T1000 (cell line): Measurements from ENCODE around the gene GJD3.
"Not testable (repeated sequence)": the region's sequence is repeated elsewhere in the genome, so short reads cannot be mapped to it uniquely, and the experiment has no call there.

Experiments
- DNase-seq: peaks from one replicate; lab custom pipeline; 2025; ENCODE audit warnings: mixed read lengths; lab: John Stamatoyannopoulos, UW

The GJD3 gene, protein sequence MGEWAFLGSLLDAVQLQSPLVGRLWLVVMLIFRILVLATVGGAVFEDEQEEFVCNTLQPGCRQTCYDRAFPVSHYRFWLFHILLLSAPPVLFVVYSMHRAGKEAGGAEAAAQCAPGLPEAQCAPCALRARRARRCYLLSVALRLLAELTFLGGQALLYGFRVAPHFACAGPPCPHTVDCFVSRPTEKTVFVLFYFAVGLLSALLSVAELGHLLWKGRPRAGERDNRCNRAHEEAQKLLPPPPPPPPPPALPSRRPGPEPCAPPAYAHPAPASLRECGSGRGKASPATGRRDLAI

DNA sequence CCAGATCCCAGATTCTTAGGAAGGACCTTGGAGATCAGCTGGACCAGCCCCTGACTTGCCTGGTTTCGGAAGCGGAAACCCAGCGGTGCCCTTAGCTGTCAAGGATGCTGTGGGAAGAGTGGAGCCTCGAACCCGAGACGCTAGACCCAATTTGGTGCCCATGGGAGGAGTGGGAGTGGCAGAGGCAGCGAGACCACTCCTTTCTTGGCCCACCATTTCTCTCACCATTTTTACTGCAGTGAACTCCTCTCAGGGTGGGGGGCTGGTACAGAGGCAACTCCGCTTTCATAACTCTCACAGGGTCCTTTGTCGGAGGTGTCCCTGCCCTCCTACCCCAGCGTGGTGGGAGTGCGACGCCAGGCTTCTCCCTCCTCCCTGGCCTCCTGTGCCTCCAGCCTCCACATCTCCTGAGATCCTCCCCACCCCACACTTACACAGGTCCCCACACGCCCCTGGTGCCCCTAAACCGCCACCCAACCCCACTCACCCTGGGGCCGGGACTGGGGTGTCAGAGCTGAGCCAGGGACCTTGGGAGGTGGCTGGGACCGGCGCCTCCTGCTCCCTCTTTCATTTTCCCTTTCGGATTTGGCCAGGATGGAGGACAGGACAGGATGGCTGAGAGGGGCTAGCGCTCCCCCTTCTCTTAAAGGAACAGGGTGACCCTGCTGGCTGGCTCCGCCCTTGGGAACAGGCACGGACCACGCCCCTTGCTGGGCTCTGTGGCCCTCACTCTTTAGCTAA is at the start of gene GJD3:
TSS of gene GJD3 (minus strand) at position 617 of the 741 bp plus-strand sequence. CDS start 922 bp downstream, outside the sequence.
- DNase-seq, result no peak

DNA sequence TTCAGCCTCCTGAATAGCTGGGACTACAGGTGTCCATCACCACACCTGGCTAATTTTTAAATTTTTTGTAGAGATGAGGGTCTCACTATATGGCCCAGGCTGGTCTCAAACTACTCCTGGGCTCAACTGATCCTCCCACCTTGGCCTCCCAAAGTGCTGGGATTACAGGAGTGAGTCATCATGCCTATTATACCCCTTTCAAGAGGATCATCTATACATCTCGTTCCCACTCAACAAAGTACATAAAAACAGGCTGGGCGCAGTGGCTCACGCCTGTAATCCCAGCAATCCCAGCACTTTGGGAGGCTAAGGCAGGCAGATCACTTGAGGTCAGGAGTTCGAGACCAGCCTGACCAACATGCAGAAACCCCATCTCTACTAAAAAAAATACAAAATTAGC is 49.8 kb upstream of the GJD3 start:
- DNase-seq, result not testable (repeated sequence)

DNA sequence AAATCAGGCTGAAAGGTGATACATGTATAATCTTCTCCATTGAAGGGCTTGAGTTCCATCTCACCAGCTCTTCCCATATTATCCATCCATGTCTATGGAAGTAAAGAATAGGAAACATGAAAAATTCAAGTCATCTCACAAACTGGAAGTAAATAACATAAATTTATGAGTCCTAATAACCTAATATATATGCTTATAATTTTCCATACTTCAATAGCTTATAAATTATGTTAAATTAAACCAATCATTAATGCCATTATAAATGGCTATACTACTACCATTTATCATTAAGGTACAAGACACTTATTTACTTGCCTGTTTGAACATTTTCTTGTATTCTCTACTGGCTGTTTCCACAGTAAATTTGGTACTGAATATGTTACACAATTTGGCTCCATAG is 48.3 kb upstream of the GJD3 start:
- no peak for DNase-seq

DNA sequence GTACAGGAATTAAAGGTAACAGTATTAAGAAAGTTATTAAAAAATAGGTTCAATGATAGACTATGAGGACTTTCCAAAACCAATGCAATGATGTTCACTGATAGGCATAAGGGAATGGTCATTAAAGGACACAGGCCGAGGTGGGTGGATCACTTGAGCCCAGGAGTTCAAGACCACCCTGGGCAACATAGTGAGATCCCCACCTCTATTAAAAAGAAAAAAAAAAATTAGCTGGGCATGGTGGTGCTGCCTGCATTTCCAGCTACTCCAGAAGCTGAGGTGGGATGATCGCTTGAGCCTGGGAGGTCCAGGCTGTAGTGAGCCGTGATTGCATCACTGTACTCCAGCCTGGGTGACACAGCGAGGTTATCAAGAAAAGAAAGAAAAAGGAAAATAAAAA is 47.3 kb upstream of the GJD3 start:
- DNase-seq, result no peak

DNA sequence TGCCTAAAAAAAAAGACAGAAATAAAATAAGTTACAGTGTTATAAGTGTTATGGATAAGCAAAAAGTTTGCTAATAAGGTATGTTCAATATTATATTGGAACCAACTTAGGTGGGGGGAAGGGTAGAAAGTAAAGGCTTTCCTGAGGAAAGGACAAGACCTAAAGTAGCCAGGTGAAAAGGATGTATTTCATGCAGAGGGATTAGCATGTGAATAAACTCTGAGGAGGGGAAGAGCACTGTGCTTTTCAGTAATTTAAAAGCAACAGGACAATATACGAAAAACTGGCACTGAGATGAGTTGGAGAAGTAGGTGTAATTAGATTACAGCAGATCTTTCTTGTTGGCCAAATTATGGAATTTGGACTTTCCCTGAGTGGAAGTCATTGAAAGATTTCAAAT is 45.5 kb upstream of the GJD3 start:
- no peak for DNase-seq

DNA sequence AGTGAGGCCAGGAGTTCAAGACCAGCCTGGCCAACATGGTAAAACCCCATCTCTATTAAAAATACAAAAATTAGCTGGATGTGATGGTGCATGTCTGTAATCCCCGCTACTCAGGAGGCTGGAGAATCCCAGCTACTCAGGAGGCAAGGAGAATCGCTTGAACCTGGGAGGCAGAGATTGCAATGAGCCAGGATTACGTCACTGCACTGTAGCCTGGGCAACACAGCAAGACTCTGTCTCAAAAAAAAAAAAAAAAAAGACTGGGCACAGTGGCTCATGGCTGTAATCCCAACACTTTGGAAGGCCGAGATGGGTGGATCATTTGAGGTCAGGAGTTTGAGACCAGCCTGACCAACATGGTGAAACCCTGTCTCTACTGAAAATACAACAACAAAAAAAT is 45.0 kb upstream of the GJD3 start:
- DNase-seq, result not testable (repeated sequence)

DNA sequence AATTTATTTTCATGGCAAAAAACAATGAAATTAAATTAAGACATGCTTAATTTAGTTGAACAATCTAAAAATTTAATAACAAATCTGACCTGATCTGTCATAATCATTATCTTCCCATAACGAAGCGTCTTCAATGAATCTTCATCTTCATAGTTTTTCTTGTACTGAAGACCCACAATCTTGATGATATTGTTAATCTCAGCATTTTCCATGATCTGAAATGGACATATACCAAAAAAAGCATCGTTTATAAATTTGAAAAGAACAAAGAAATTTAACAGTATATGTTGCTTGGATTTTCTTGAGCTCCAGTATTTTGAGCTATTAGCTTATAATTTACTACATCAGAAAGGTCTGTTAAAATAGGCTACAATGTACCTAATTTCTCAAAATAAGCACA is 42.9 kb upstream of the GJD3 start:
- DNase-seq, result no peak

DNA sequence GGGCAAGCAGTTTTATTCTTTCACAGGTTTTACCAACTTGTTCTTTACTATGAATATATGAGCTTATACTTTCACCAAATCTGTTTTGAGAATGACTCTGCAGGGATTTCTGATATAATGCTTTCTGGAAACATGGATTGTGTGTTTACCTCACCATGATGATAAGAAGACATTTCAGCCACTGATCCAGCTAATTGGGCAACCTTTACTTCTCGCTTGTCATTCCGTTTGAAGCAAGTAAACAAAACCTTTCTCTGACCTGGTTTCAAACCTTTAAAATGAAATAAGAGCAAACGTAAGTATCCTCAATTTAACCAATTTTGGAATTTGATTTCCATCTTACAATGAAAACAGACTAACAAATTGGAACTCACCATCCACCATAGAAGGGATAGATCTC is 39.5 kb upstream of the GJD3 start:
- no peak for DNase-seq

DNA sequence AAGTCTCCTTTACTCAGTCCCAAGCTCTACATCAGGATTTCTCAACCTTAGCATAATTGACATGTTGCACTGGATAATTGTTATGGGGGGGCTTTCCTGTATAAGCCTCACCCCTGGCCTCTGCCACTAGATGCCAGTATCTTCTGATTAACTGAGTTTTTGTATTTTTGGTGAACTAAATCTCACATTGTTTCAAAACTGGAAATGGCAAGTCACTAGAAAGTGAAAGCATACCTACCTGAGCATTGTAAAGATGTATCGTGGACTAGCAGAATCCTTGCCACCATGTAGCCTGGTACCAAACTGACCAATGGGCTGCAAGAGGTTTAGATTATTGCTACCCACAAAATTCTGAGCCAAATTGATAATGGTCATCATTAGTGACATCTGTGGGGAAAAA is 38.1 kb upstream of the GJD3 start:
- no peak for DNase-seq

DNA sequence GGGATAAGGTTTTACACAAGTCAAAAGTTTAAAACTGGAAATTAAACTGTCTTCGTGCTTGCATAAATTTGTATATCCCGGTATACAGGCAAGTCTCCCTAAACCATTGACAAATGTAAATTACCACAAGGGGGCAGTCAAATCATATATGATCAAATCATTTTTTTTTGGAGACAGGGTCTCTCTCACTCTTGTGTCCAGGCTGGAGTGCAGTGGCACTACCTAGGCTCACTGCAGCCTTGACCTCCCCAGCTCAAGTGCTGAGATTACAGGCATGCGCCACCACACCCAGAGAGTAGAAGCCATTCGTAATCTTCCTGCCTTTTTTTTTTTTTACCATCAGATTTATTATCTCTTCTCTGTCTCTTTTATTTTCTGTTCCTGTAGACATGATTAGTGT is 34.6 kb upstream of the GJD3 start:
- no peak for DNase-seq

DNA sequence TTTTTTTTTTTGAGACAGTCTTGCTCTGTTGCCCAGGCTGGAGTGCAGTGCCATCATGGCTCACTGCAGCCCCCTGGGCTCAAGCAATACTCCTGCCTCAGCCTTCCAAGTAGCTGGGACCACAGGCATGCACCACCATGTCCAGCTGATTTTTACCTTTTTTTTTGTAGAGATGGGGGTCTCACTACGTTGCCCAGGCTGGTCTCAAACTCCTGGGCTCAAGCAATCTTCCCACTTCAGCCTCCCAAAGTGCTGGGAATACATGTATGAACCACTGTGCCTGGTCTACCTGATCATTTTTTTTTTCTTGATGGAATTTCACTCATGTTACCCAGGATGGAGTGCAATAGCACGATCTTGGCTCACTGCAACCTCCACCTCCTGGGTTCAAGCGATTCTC is 22.0 kb upstream of the GJD3 start:
- not testable (repeated sequence) for DNase-seq

DNA sequence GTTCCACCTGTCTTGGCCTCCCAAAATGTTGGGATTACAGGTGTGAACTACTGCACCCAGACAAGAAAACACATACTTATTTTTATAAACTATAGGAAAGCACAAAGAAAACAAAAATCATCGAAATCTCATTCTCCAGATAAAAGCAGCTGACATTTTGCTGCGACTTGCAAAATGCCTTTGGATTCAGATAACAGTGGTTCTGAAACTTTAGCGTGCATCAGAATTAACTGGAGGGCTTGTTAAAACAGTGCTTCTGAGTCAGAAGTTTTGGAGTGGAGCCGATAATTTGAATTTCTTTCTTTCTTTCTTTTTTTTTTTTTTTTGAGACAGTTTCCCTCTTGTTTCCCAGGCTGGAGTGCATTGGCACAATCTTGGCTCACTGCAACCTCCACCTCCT is 17.7 kb upstream of the GJD3 start:
- DNase-seq, result no peak

DNA sequence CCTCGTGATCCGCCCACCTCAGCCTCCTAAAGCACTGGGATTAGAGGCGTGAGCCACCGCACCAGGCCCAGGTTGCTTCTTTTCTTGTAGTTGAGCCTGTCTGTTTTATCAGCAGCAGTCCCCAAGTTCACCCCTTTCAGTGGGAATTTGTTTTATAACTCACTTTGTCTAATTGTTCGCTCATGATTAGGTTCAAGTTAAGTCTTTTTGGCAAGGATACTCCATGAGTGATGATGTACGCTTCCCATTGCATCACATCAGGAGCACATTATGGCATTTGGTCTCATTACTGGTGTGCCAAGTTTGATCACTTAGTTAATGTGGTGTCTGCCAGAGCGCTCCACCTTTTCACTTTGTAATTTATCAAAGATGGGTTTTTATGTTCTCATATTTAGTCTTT is 14.4 kb upstream of the GJD3 start:
- no peak for DNase-seq

DNA sequence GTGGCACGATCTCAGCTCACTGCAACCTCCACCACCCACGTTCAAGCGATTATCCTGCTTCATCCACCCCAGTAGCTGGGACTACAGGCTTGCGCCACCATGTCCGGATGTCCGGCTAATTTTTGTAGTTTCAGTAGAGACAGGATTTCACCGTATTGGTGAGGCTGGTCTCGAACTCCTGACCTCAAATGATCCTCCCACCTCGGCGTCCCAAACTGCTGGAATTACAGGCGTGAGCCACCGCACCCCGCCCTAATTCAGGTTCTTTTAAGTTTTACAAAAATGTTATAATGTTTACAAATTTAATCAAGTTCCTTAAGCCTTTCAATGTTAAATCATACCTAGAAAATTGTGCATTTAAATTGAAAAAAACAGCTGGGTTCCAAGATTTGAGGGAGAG is 13.3 kb upstream of the GJD3 start:
- DNase-seq, result no peak

DNA sequence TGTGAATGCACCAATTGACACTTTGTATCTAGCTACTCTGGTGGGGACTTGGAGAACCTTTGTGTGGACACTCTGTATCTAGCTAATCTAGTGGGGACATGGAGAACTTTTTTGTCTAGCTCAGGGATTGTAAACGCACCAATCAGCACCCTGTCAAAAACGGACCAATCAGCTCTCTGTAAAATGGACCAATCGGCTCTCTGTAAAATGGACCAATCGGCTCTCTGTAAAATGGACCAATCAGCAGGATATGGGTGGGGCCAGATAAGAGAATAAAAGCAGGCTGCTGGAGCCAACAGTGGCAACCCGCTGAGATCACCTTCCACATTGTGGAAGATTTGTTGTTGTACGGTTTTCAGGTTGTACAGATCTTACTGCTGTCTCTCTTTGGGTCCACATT is 12.0 kb upstream of the GJD3 start:
- not testable (repeated sequence) for DNase-seq

DNA sequence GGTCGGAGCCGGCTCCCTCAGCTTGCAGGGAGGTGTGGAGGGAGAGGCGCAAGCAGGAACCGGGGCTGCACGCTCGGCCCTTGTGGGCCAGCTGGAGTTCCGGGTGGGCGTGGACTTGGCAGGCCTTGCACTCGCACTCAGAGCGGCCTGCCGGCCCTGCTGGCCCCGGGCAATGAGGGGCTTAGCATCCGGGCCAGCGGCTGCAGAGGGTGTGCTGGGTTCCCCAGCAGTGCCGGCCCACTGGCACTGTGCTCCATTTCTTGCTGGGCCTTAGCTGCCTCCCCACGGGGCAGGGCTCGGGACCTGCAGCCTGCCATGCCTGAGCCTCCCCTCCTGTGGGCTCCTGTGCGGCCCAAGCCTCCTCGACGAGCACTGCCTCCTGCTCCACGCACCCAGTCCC is 11.2 kb upstream of the GJD3 start:
- not testable (repeated sequence) for DNase-seq

DNA sequence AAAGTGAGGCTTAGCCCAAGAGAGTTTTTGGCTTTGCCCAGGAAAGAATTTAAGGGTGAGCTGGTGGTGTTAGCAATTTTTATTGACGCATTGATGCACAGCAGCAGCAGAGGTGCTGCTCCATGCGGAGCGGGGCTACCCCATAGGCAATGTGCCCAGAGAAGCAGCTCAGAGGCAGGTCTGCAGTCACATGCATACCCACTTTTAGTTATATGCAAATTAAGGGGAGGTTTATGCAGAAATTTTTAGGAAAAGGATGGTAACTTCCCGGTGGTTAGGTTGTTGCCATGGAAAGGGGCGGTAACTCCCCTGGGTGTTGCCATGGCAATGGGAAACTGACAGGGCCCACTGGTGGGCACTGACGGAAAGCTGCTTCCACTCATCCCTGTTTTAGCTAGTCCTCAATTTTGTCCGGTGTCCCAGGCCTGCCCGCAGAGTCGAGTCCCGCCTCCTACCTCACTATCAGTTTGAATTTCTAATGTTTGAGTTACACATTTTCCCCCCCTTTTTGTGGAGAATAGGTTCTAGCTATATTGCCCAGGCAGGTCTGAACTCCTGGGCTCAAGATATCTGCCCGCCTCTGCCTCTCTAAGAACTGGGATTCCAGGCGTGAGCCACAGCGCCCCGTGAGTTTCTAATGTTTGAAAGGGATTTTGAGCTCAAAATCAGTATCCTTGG is 10.4 kb upstream of the GJD3 start:
- no peak for DNase-seq

DNA sequence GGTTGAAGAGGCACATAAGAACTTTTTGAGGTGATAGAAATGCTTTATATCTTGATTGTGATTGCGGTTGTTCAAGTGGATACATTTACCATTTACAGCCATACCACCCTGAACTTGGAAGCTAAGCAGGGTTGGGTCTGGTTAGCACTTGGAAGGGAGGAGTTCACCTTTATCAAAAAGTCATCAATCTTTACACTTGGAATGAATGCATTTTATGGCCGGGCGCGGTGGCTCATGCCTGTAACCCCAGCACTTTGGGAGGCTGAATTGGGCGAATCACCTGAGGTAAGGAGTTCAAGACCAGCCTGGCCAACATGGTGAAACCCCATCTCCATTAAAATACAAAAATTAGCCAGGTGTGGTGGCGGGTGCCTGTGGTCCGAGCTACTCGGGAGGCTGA is 9.5 kb upstream of the GJD3 start:
- no peak for DNase-seq

DNA sequence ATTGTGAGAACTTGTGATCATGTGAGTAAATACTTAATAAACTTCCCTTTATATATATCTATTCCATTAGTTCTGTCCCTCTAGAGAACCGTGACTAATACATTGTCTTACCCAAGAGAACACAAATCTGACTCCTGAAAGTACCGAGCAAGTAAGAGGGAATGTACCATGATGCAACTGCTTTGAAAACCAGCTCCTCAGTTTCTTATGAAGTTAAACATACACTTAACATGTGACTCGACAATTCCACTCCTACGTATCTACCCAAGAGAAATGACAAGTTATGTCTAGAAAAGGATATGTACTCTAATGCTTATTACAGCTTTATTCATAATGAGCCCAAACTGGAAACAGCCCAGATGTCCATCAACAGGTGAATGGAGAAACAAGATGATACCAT is 8.8 kb upstream of the GJD3 start:
- no peak for DNase-seq

DNA sequence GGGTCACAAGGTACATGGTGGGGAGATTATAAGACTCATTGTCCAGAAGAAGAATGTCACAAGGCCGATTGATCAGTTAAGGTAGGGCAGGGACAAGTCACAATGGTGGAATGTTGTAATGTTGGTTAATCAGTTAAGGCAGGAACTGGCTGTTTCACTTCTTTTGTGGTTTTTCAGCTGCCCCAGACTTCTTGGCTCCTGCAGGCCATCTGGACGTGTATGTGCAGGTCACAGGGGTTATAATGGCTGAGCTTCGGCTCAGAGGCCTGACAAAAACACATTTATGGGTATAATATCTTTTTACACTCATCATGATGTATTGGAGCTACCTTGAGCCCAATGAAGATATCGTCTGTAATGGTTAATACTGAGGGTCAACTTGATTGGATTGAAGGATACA is 8.1 kb upstream of the GJD3 start:
- not testable (repeated sequence) for DNase-seq

DNA sequence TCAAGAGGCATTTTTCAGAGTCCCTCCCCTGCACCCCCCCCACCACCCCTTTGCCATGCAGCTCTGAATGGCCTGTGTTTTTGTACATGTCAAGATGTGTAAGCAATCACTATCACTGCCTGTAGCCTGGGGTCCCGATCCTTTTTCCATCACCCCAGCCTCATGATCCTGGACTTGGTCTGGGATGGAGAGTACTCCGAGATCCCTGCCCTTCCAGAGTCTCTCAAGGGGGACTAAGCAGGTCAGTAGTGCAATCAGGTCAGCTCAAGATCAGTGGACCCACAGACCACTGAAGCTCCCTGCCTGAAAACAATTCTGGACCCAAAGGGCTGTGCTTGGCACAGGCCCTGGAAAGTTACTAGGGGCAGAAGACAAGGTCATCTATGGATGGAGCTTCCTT is 7.5 kb upstream of the GJD3 start:
- no peak for DNase-seq

DNA sequence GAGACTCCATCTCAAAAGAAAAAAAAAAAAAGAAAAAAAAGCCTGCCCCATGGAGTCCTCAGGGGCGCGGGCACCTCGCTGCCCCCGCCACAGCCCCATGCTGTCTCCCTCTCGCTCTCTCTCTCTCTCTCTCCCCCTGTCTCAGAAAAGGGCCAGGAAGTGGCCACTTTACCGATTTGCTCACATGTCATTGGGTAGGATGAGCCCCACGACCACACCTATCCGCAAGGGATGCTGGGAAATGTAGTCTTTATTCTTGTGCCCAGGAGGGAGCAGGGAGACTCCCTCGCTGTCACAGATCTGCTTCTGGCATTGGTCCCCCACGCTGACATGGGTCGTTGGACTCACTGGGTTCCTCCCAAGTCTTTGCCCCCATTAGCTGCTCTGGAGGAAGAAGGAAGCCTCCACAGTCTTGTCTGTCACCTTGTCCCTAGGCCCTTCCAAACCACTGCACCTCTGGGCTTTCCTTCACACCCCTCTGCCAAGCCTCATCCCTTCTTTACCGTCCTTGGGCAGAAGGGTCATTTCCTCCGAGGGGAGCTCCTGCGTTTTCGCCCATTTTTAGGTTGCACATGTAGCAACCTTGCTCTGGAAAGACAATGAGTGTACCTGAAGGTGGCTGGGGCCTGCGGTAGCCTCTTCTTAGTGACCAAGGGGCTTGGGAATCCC is 6.9 kb upstream of the GJD3 start:
- no peak for DNase-seq

DNA sequence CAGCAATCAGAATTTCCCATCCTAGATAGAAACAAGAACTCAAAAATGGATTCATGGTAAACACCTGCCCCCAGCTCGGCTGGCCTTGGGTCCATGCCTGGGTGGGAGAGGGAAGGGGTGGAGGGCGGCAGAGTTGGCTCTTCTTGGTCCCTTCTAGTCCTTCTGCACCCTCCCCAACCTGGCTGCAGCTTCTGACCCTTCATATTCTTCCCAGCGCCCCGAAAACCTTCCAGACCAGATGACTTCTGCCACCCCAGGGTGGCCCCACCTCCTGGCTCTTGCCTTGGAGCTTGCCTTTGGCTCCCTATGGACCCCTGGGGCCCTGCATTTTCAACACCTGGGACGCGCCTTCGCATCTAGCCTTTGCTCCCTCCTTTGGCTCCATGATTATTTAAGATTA is 5.4 kb upstream of the GJD3 start:
- DNase-seq, result no peak
